Calu3 (cell line): Measurements from ENCODE around the gene TNRC6C. TPM values are rescaled to one million over a fixed set of nuclear protein-coding genes. Genes with fewer than 3 reads are reported as not detected.
"Not testable (repeated sequence)": the region's sequence is repeated elsewhere in the genome, so short reads cannot be mapped to it uniquely, and the experiment has no call there.

ENCODE experiments used
- BruUV-seq: library from RNA; stranded (reverse); fragments of 400-500 nt; replicated peaks from 2 replicates; lab custom pipeline; 2021; lab: Mats Ljungman, UMichigan
- CTCF ChIA-PET: fragments of 300-600 bp; sonication (Branson Sonifier 250); formaldehyde crosslinking; loops from one replicate; lab custom pipeline; 2022; ENCODE audit warnings: antibody characterized with exemption; lab: Charles Lee
- DNase-seq: peaks from one replicate; pipeline ENCODE4 v3.0.0; 2022
- H3K27ac Mint-ChIP-seq: one replicate; pipeline ENCODE4 v1.8.0; 2022; ENCODE audit warnings: mixed read lengths; ENCODE audit not compliant: unreplicated experiment
- H3K27me3 Mint-ChIP-seq: one replicate; pipeline ENCODE4 v1.8.0; 2022; ENCODE audit warnings: mixed read lengths; ENCODE audit not compliant: unreplicated experiment
- H3K36me3 Mint-ChIP-seq: one replicate; pipeline ENCODE4 v1.8.0; 2022; ENCODE audit warnings: mild to moderate bottlenecking, moderate library complexity, mixed read lengths; ENCODE audit not compliant: insufficient read depth, unreplicated experiment
- H3K4me1 Mint-ChIP-seq: one replicate; pipeline ENCODE4 v1.8.0; 2022; ENCODE audit warnings: mild to moderate bottlenecking, low read depth, mixed read lengths; ENCODE audit not compliant: unreplicated experiment
- H3K4me3 Mint-ChIP-seq: one replicate; pipeline ENCODE4 v1.8.0; 2022; ENCODE audit warnings: mild to moderate bottlenecking, low read depth, moderate library complexity, mixed read lengths; ENCODE audit not compliant: unreplicated experiment
- H3K9me3 Mint-ChIP-seq: one replicate; pipeline ENCODE4 v1.8.0; 2022; ENCODE audit warnings: low read depth, mixed read lengths; ENCODE audit not compliant: unreplicated experiment
- intact Hi-C: fragments of 100-400 bp; cut with micrococcal nuclease; formaldehyde crosslinking; loops from one replicate; pipeline ENCODE4 v1.10.0; 2022; ENCODE audit not compliant: unreplicated experiment
- total RNA-seq: library from RNA; stranded (reverse); gene quantifications from 2 replicates; pipeline ENCODE4 v1.2.3, GENCODE V29; 2022
- TF ChIP-seq, protein P1 (sequence below): fragments of 200-600 bp; IDR thresholded peaks from one replicate; pipeline ENCODE4 v1.8.0; 2022; ENCODE audit warnings: antibody characterized with exemption; ENCODE audit not compliant: unreplicated experiment

TNRC6C gene
- total RNA-seq, 1 experiment from 2014 or later = 18.2 TPM

GRCh38 chr17:78112518-78113471 lies 154.3 kb downstream of the TNRC6C start:
- intact Hi-C loops = loop anchor here (2.0 to 5.0 kb wide), 3 partner anchors 62 to 138 kb away; partner anchors contain the start of genes AFMID and TK1
- no TSS peak for BruUV-seq
- peak; percentile 89 for DNase-seq
- no peak overlapping the region for H3K4me3 Mint-ChIP-seq
- CTCF ChIA-PET = interaction anchor here (0.7 to 1.6 kb wide), 3 partner anchors 28 to 139 kb away, joined by 3 to 4 read pairs (median 4); partner anchors contain the start of genes AFMID and TK1
- no peaks in the 10 kb centered on the region for H3K27me3 Mint-ChIP-seq
- H3K4me1 Mint-ChIP-seq = peaks cover 8% of the 10 kb centered on the region
- no peaks in the 10 kb centered on the region for H3K9me3 Mint-ChIP-seq
- TF ChIP-seq, protein P1, sequence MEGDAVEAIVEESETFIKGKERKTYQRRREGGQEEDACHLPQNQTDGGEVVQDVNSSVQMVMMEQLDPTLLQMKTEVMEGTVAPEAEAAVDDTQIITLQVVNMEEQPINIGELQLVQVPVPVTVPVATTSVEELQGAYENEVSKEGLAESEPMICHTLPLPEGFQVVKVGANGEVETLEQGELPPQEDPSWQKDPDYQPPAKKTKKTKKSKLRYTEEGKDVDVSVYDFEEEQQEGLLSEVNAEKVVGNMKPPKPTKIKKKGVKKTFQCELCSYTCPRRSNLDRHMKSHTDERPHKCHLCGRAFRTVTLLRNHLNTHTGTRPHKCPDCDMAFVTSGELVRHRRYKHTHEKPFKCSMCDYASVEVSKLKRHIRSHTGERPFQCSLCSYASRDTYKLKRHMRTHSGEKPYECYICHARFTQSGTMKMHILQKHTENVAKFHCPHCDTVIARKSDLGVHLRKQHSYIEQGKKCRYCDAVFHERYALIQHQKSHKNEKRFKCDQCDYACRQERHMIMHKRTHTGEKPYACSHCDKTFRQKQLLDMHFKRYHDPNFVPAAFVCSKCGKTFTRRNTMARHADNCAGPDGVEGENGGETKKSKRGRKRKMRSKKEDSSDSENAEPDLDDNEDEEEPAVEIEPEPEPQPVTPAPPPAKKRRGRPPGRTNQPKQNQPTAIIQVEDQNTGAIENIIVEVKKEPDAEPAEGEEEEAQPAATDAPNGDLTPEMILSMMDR = peak; percentile 97
- peaks cover 36% of the 10 kb centered on the region for H3K36me3 Mint-ChIP-seq
- peak overlapping the region; percentile 2 for H3K27ac Mint-ChIP-seq

- Mint-ChIP-seq H3K9me3 (no peaks in the 10 kb centered on the region), H3K36me3 (peaks cover 29% of the 10 kb centered on the region), H3K27ac (no peak overlapping the region), H3K4me1 (peaks cover 8% of the 10 kb centered on the region), H3K27me3 (no peaks in the 10 kb centered on the region), H3K4me3 (no peak overlapping the region)
- TF ChIP-seq, protein P1 = no peak
- DNase-seq = no peak
- intact Hi-C loops = loop anchor here (2.0 to 5.0 kb wide), 3 partner anchors 61 to 137 kb away; partner anchors contain the start of genes AFMID and TK1
- BruUV-seq = no TSS peak
- CTCF ChIA-PET = interaction anchor here (1.0 to 1.6 kb wide), 2 partner anchors 20 to 73 kb away, joined by 4 to 5 read pairs; partner anchors contain the start of genes AFMID and TK1
Observed at GRCh38 chr17:78113804-78114785, 155.6 kb downstream of the TNRC6C start.

- CTCF ChIA-PET = interaction anchor here (0.7 to 1.2 kb wide), 4 partner anchors 13 to 83 kb away, joined by 3 to 5 read pairs (median 4); no protein-coding TSS in a partner anchor
- intact Hi-C loops = loop anchor here (5.0 kb wide), 1 partner anchor 72 kb away; the partner anchor contains the start of genes AFMID and TK1
Observed at GRCh38 chr17:78114831-78115723, 156.6 kb downstream of the TNRC6C start.

GRCh38 chr17:78115803-78116202 lies 157.3 kb downstream of the TNRC6C start:
- CTCF ChIA-PET = interaction anchor here (0.7 to 1.2 kb wide), 3 partner anchors 12 to 82 kb away, joined by 3 to 4 read pairs (median 3); no protein-coding TSS in a partner anchor
- H3K4me3 Mint-ChIP-seq, H3K27ac Mint-ChIP-seq, intact Hi-C loops, H3K27me3 Mint-ChIP-seq, H3K4me1 Mint-ChIP-seq, DNase-seq, BruUV-seq, H3K9me3 Mint-ChIP-seq: not testable (repeated sequence)
- peaks cover 29% of the 10 kb centered on the region for H3K36me3 Mint-ChIP-seq

More at GRCh38 chr17:78114831-78115723, 156.6 kb downstream of the TNRC6C start:
- Mint-ChIP-seq H3K36me3 (peaks cover 29% of the 10 kb centered on the region), H3K4me1 (peaks cover 8% of the 10 kb centered on the region), H3K9me3 (no peaks in the 10 kb centered on the region), H3K27ac (no peak overlapping the region), H3K4me3 (no peak overlapping the region), H3K27me3 (no peaks in the 10 kb centered on the region)
- DNase-seq = no peak
- TF ChIP-seq, protein P1 = no peak
- BruUV-seq = no TSS peak
